Glutamatergic neuron (in vitro differentiated cells): ENCODE results near the gene ZNF580. TPM values are rescaled to one million over a fixed set of nuclear protein-coding genes. Genes with fewer than 3 reads are reported as not detected.

Source experiments
- DNase-seq: peaks from one replicate; pipeline ENCODE4 v3.0.0; 2022
- H3K27ac Mint-ChIP-seq: one replicate; pipeline ENCODE4 v1.8.0; 2020; ENCODE audit warnings: mild to moderate bottlenecking, mixed read lengths, inconsistent platforms; ENCODE audit not compliant: unreplicated experiment
- H3K27me3 Mint-ChIP-seq: one replicate; pipeline ENCODE4 v1.8.0; 2020; ENCODE audit warnings: mild to moderate bottlenecking, moderate library complexity, mixed read lengths, inconsistent platforms; ENCODE audit not compliant: unreplicated experiment
- H3K36me3 Mint-ChIP-seq: one replicate; pipeline ENCODE4 v1.8.0; 2020; ENCODE audit warnings: mild to moderate bottlenecking, mixed read lengths, inconsistent platforms; ENCODE audit not compliant: unreplicated experiment
- H3K4me1 Mint-ChIP-seq: one replicate; pipeline ENCODE4 v1.8.0; 2020; ENCODE audit warnings: mild to moderate bottlenecking, low read depth, mixed read lengths, inconsistent platforms; ENCODE audit not compliant: unreplicated experiment
- H3K4me3 Mint-ChIP-seq: one replicate; pipeline ENCODE4 v1.8.0; 2020; ENCODE audit warnings: mild to moderate bottlenecking, mixed read lengths, inconsistent platforms; ENCODE audit not compliant: unreplicated experiment
- H3K9me3 Mint-ChIP-seq: one replicate; pipeline ENCODE4 v1.8.0; 2020; ENCODE audit warnings: mild to moderate bottlenecking, moderate library complexity, mixed read lengths, inconsistent platforms; ENCODE audit not compliant: unreplicated experiment
- CTCF ChIP-seq: fragments of 200-600 bp; sonication (generic); IDR thresholded peaks from one replicate; pipeline ENCODE4 v1.5.0; 2021; ENCODE audit not compliant: partially characterized antibody, unreplicated experiment
- total RNA-seq: library from RNA; stranded (reverse); fragmentation: NEBNext Ultra II Directional; extraction: Animal tissue kit (Norgen Biotek cat#: 25700); gene quantifications from one replicate; pipeline ENCODE4 v1.2.1, GENCODE V29; 2021; ENCODE audit not compliant: unreplicated experiment

Gene ZNF580
- total RNA-seq, 1 donor from 2014 or later, result 43.6 TPM

- peak within 1 kb of the TSS; percentile 99 for H3K4me3 Mint-ChIP-seq
- peak; percentile 77 for DNase-seq
- H3K36me3 Mint-ChIP-seq, result peaks cover 4% of the 10 kb centered on the region
- peak within 1 kb of the TSS; percentile 94 for H3K27ac Mint-ChIP-seq
- peaks cover 13% of the 10 kb centered on the region for H3K4me1 Mint-ChIP-seq
- peak; percentile 32 for TF ChIP-seq CTCF
- peaks cover 15% of the 10 kb centered on the region for H3K27me3 Mint-ChIP-seq
- peaks cover 11% of the 10 kb centered on the region for H3K9me3 Mint-ChIP-seq
Observed at GRCh38 chr19:55605637-55606470, 34.9 kb upstream of the ZNF580 start, which contains the start of gene ZNF865. TSS of gene ZNF865 (plus strand) at chr19:55605647. CDS start at chr19:55613619, 7,972 bp downstream.

GRCh38 chr19:55606471-55606787 lies 34.4 kb upstream of the ZNF580 start:
- Mint-ChIP-seq H3K27me3 (peaks cover 15% of the 10 kb centered on the region), H3K9me3 (peaks cover 7% of the 10 kb centered on the region), H3K4me1 (peaks cover 10% of the 10 kb centered on the region), H3K4me3 (peak overlapping the region; percentile 99), H3K36me3 (peaks cover 4% of the 10 kb centered on the region), H3K27ac (peak overlapping the region; percentile 94)
- TF ChIP-seq CTCF, result no peak
- no peak for DNase-seq

GRCh38 chr19:55606817-55607216 lies 34.0 kb upstream of the ZNF580 start:
- Mint-ChIP-seq H3K27ac (peak overlapping the region; percentile 94), H3K27me3 (peaks cover 15% of the 10 kb centered on the region), H3K4me1 (peaks cover 10% of the 10 kb centered on the region), H3K9me3 (peaks cover 7% of the 10 kb centered on the region), H3K4me3 (peak overlapping the region; percentile 99), H3K36me3 (peaks cover 4% of the 10 kb centered on the region)
- no peak for TF ChIP-seq CTCF
- no peak for DNase-seq

GRCh38 chr19:55609326-55609725 lies 31.5 kb upstream of the ZNF580 start:
- no peak overlapping the region for H3K4me3 Mint-ChIP-seq
- H3K36me3 Mint-ChIP-seq, result peaks cover 4% of the 10 kb centered on the region
- no peak overlapping the region for H3K27ac Mint-ChIP-seq
- H3K4me1 Mint-ChIP-seq, result peaks cover 10% of the 10 kb centered on the region
- TF ChIP-seq CTCF, result no peak
- H3K9me3 Mint-ChIP-seq, result peaks cover 7% of the 10 kb centered on the region
- DNase-seq, result no peak
- H3K27me3 Mint-ChIP-seq, result peaks cover 15% of the 10 kb centered on the region

- Mint-ChIP-seq H3K27ac (no peak overlapping the region), H3K27me3 (peaks cover 8% of the 10 kb centered on the region), H3K4me1 (peaks cover 4% of the 10 kb centered on the region), H3K36me3 (peaks cover 4% of the 10 kb centered on the region), H3K4me3 (no peak overlapping the region), H3K9me3 (no peaks in the 10 kb centered on the region)
- no peak for DNase-seq
- TF ChIP-seq CTCF, result no peak
Observed at GRCh38 chr19:55611300-55611982, 29.4 kb upstream of the ZNF580 start.
